Measurements from ENCODE around the gene PLEKHA4.
"Not testable (repeated sequence)": the region's sequence is repeated elsewhere in the genome, so short reads cannot be mapped to it uniquely, and the experiment has no call there.

Gene PLEKHA4

DNA sequence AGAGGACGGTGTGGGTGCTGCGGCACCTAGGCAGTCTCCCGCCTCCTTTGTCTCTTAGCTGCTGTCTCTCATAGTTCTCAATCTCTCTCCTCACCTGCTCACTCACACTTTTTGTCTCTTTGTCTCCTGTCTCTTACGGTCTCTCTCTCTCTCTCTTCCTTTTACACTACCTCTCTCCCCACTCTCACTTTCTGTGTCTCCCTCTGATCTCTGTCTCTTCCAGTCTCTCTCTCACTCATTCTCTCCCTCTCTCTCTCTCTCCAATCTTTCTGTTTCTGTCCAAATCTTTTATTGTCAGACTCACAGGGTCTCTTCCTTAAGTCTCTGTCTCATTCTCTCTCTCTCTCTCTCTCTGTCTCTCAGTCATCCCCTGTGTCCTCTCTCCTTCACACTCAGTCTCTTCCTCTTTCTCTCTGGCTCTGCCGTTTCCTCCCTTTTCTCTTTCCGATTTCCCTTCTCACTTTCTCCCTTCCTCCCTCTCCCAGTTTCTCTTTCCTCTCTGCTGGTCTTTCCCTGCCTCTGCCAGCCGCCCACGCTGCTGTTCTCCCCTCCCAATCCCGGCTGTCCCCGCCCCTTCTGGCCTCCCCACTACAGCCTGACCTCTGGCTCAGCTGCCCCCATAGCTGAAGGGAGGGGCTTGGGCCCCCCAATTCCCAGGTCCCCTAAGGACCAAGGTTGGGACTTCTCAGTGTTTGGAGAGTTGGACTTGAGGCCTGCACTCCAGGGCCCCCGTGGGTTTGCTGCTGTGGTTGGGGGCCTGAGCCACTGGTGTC, at the start of gene PLEKHA4:
PLEKHA4 (minus strand) TSS at position 504 of the 773 bp plus-strand sequence. CDS start 997 bp downstream, outside the sequence.
- DNase-seq, result no peak

GRCh38 chr19:48918071-48918470, 49.7 kb upstream of the PLEKHA4 start:
- no peak for DNase-seq

- DNase-seq, result no peak
Measured at GRCh38 chr19:48915757-48916156, 47.3 kb upstream of the PLEKHA4 start.

GRCh38 chr19:48914181-48914580, 45.8 kb upstream of the PLEKHA4 start:
- DNase-seq, result no peak

- no peak for DNase-seq
Measured at GRCh38 chr19:48913114-48913889, 44.9 kb upstream of the PLEKHA4 start.

GRCh38 chr19:48910803-48911202, 42.4 kb upstream of the PLEKHA4 start:
- no peak for DNase-seq

GRCh38 chr19:48909424-48910077, 41.1 kb upstream of the PLEKHA4 start:
- not testable (repeated sequence) for DNase-seq

- no peak for DNase-seq
Measured at GRCh38 chr19:48907671-48908070, 39.3 kb upstream of the PLEKHA4 start.

DNA sequence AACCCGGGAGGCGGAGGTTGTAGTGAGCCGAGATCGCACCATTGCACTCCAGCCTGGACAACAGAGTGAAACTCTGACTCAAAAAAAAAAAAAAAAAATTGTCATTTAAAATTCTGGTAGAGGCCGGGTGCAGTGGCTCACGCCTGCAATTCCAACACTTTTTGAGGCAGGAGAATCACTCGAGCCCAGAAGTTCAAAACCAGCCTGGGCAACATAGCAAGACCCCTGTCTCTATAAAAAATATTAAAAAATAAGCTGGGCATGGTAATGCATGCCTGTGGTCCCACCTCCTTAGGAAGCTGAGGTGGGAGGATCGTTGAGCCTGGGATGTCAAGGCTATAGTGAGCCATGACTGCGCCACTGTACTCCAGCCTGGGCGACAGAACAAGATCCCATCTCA, 37.9 kb upstream of the PLEKHA4 start:
- DNase-seq, result no peak

GRCh38 chr19:48905664-48906063, 37.2 kb upstream of the PLEKHA4 start:
- no peak for DNase-seq

- not testable (repeated sequence) for DNase-seq
Measured at GRCh38 chr19:48903788-48904187, 35.4 kb upstream of the PLEKHA4 start.

- DNase-seq, result not testable (repeated sequence)
Measured at GRCh38 chr19:48902291-48902690, 33.9 kb upstream of the PLEKHA4 start.

GRCh38 chr19:48900477-48901406, 32.3 kb upstream of the PLEKHA4 start:
- DNase-seq, result no peak

GRCh38 chr19:48899781-48900476, 31.5 kb upstream of the PLEKHA4 start, which contains the start of gene NUCB1:
Gene NUCB1 (plus strand): TSS chr19:48900312. CDS start chr19:48900797, 485 bp downstream.
- DNase-seq, result peak; percentile 99

GRCh38 chr19:48899386-48899749, 31.0 kb upstream of the PLEKHA4 start:
- DNase-seq, result not testable (repeated sequence)

- DNase-seq, result no peak
Measured at GRCh38 chr19:48897181-48897580, 28.8 kb upstream of the PLEKHA4 start.

DNA sequence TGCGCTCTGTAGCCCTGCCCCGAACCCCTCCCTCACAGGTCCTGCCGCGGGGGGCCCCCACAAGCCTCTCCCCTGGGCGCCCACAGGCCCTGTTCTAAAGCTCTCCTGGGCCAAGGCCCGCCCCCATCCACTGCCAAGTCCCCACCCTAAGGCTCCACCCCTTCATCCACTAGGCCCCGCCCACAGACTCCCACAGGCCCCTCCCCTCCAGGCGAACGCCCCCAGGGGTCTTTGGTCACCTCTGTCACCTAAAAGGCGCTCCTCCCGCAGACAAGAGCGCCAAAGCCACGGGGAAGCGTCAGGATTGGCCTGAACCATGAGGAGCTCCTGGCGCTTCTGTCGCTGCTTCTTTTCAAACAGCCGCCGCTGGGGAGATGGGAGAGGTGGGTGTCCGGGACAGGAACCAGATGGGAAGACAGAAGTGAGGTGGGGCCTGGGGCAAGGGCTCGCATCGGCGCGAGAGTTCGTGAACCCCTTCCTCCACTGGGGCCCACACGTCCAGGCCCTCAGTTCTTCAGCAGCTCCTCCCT, 27.8 kb upstream of the PLEKHA4 start:
- peak; percentile 84 for DNase-seq

DNA sequence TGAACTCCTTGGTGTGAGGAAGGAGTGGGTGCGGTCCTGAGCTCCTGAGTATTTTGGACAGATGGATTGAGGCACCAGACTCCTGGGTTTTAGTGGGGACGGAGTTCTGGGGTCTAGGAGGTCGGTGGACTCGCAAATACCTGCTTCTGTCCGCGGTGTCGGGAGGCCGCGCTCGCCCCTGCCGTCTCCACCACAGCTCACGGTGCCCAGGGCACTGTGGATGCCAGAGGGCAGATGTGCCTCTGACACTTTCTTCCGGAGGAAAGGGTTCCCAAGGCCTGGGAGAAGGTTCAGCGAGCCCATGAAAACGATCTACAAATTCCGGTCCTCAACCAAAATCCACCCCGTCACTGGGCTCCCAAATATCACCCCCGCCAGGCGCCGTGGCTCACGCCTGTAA, 26.8 kb upstream of the PLEKHA4 start:
- no peak for DNase-seq

DNA sequence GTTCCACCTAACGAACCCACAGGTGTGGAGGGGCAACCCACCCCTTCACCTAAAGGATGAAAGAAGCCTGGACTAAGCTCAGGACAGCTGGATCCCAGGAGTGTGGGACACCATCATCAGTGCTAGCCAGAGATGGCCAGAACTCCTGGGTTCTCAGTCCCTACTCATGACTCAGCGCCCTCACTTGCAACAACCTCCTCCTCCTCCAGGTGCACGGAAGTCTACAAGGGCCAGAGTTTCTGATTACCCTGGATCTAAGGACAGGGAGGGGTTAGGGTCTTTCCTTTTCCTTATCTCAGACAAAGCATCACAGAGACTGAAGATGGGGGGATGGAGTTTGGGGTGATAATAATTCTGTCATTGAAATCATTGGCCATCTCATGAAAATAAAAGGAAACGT, 22.1 kb upstream of the PLEKHA4 start:
- no peak for DNase-seq

DNA sequence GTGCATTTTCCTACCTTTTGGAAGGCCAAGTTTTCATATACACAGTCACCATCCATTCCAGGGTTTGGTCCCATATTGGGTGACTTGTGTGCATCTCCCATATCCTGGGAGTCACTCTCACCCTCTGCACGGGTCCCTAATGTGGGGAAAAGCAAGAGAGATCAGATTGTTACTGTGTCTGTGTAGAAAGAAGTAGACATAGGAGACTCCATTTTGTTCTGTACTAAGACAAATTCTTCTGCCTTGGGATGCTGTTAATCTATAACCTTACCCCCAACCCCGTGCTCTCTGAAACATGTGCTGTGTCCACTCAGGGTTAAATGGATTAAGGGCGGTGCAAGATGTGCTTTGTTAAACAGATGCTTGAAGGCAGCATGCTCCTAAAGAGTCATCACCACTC, 21.1 kb upstream of the PLEKHA4 start:
- DNase-seq, result not testable (repeated sequence)

DNA sequence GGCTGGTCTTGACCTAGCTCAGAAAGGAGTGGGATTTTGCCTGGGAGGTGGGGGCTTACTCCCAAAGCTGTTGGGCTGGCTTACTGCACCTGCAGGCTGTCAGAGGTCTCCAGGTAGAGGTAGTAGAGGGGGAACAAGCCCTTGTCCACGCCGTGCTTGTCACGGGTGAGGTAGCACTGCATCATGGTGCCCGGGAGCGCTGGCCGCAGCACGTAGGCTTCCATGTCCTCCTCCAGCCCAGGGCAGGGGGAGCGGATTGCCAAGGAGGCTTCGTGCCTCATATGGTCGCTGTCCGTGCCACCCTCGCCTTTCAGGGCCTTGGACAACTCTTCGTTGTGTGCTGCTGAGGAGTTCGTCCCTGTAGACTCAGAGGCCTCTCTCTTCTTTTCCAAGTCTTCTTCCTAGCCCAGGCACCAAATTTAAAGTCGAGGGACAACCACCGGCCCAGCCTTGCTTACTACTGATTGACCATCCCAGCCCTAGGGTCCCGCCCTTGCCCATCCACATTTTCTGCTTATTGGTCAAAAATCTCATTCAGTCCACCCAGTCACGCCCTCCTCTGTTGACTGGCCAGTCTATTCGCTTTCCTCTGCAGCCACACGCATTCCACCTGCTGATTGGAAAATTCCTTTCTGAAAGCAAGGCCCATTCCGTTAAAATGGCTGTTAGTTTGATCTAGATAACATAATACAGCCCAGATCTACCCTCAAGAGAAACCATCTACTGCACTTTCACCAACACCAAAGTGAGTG, 19.6 kb upstream of the PLEKHA4 start:
- no peak for DNase-seq

All from NCI-H146 (cell line).